ENCODE data around the gene B9D1. TPM values are rescaled to one million over a fixed set of nuclear protein-coding genes. Genes with fewer than 3 reads are reported as not detected.
A peak's percentile ranks its signal among the peaks of the same experiment; 100 is the strongest.

Gene B9D1
- total and polyA plus RNA-seq, 2 of the 13 experiments (the other 11 are each of a cell fraction or from before 2014, with no cell fraction given): 27.7 to 31.1 TPM

GRCh38 chr17:19377602-19378415, 15.3 kb upstream of the B9D1 start (continued):
- TF ChIP-seq PAF1 (CRISPR knock-in tag; IDR thresholded peaks at IDR 0.05) (no peak), ZNF33A (CRISPR knock-in tag; IDR thresholded peaks at IDR 0.05; ENCODE audit: borderline replicate concordance) (no peak), ATM (IDR thresholded peaks at IDR 0.05; ENCODE audit: borderline replicate concordance) (no peak), TMF1 (CRISPR knock-in tag; IDR thresholded peaks at IDR 0.05; ENCODE audit: low read depth) (no peak), RNF219 (CRISPR knock-in tag; IDR thresholded peaks at IDR 0.05) (no peak), PLSCR1 (CRISPR knock-in tag; IDR thresholded peaks at IDR 0.05; ENCODE audit: borderline replicate concordance) (no peak), ZNF569 (CRISPR knock-in tag; IDR thresholded peaks at IDR 0.05; ENCODE audit: borderline replicate concordance) (no peak), ZNF251 (CRISPR knock-in tag; IDR thresholded peaks at IDR 0.05) (no peak), ZNF512 (CRISPR knock-in tag; IDR thresholded peaks at IDR 0.05) (no peak), PAXIP1 (CRISPR knock-in tag; conservative IDR thresholded peaks at IDR 0.05) (peak; percentile 66), POLR2AphosphoS5 (IDR thresholded peaks at IDR 0.05; ENCODE audit: low read depth, low read length) (peak; percentile 92), ZNF558 (CRISPR knock-in tag; IDR thresholded peaks at IDR 0.05; ENCODE audit: borderline replicate concordance) (0 out of 2 replicates have a peak, but pooled peaks have one; percentile 42), ZNF256 (CRISPR knock-in tag; conservative IDR thresholded peaks at IDR 0.05) (no peak), ZFYVE20 (CRISPR knock-in tag; IDR thresholded peaks at IDR 0.05; ENCODE audit: borderline replicate concordance, low read depth) (no peak), ZNF713 (CRISPR knock-in tag; IDR thresholded peaks at IDR 0.05) (no peak), SMAD9 (CRISPR knock-in tag; IDR thresholded peaks at IDR 0.05) (no peak), JARID2 (CRISPR knock-in tag; IDR thresholded peaks at IDR 0.05; ENCODE audit: insufficient replicate concordance) (no peak), ATF3 (CRISPR knock-in tag; IDR thresholded peaks at IDR 0.05) (no peak)
